GM20000 (cell line): ENCODE data around the gene LRP8.

Source experiments
- DNase-seq: peaks from one replicate; pipeline ENCODE4 v3.0.0; 2012; ENCODE audit warnings: low spot score
- TF ChIP-seq, protein P1 (sequence below): IDR thresholded peaks from 2 replicates; pipeline ENCODE4 v1.5.1; 2012; ENCODE audit warnings: mild to moderate bottlenecking, control low read depth; ENCODE audit errors: extremely low read depth, missing control alignments

LRP8 gene

DNA sequence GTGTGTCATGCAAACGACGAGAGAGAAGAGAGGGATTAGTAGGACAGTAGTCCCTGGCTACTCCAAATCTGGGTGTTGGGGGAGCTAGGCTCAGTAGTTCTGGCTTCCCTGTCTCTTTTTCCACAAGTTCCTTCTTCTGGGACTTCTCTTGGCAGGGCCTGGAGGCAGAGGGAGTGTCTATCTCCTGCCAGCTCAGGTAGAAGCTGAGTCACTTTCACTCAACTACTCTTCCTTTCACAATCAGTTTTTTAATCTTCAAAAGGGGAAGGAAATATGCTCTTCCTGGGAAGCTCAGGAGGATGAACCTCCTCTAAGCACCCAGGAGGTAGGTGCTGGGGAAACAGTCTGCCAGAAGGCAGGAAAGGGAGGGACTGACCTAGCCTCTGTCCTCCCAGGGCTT, 54.3 kb downstream of the LRP8 start:
- TF ChIP-seq, protein P1, sequence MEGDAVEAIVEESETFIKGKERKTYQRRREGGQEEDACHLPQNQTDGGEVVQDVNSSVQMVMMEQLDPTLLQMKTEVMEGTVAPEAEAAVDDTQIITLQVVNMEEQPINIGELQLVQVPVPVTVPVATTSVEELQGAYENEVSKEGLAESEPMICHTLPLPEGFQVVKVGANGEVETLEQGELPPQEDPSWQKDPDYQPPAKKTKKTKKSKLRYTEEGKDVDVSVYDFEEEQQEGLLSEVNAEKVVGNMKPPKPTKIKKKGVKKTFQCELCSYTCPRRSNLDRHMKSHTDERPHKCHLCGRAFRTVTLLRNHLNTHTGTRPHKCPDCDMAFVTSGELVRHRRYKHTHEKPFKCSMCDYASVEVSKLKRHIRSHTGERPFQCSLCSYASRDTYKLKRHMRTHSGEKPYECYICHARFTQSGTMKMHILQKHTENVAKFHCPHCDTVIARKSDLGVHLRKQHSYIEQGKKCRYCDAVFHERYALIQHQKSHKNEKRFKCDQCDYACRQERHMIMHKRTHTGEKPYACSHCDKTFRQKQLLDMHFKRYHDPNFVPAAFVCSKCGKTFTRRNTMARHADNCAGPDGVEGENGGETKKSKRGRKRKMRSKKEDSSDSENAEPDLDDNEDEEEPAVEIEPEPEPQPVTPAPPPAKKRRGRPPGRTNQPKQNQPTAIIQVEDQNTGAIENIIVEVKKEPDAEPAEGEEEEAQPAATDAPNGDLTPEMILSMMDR, result no peak
- no peak for DNase-seq

DNA sequence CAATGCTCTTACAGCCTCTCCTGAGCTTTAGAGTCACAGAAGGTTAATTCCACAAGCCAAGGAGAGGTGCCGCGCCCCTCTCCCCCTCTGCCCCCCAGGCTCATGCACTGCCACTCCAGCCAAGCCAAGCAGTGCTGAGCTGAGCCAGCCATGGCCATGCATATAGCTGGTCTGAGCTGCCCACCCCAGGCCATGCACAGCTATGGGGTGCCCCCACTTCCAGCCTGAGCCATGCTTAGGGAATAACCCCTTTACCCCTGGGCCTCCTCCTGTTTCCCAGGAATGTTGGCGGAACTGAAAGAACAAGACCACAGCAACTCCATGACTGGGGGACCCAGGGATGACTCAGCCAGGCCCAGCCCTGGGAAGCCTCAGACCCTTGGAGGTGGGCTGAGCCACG, 55.5 kb downstream of the LRP8 start:
- DNase-seq, result no peak
- TF ChIP-seq, protein P1, result no peak

DNA sequence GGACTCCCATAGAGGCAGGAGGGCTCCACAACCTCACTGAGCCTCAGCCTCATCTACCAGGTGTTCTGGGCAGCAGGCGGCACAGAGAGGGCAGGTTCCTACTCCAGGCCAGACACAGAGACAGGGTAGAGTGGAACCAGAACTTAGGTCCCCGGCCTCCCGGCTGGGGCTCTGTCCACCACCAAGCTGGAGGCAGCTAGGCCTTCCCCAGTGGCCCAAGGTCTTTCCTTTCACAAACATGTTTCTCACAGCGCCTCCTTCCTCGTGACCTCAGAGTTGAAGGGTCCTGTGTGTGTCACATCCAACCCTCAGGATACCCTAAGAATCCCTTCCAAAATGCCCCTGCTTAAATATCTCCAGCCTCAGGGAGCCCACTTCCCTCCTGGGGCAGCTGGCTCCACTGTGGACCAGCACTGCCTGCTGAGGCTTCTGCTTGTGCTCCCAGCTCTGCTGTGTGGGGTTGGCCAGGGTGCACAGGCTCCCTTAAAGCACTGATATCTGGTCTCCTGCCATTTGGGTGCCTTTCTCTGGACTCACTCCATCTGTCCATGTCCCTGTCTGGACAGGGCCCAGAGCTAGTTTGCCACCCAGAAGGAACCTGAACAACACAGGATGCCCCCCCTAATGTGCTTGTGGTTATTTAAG, 56.3 kb downstream of the LRP8 start:
- no peak for DNase-seq
- TF ChIP-seq, protein P1, result no peak

- TF ChIP-seq, protein P1, result no peak
- no peak for DNase-seq
These were observed 57.0 kb downstream of the LRP8 start for GRCh38 chr1:53270873-53271272.

GRCh38 chr1:53270107-53270506, 57.8 kb downstream of the LRP8 start:
- TF ChIP-seq, protein P1, result no peak
- peak; percentile 37 for DNase-seq

DNA sequence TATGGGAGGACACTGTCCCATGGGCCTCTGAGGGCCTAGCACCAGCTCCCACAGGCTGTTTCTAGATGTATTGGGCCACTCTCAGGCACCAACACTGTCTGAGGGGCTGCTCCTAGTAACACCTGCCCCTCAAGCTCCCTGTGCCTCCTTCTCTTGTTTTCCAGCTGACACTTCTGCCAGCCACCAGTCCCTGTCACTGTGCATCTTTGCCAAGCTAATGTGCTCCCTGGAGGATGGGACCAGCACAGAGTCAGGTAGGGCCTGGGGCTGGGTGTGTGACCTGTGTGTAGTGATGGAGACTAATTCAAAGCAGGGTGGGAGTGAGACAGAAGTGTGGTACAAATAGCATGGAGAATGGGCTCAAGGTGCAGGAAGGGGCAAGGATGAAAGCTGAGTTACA, 60.1 kb downstream of the LRP8 start:
- no peak for DNase-seq
- TF ChIP-seq, protein P1, result no peak

DNA sequence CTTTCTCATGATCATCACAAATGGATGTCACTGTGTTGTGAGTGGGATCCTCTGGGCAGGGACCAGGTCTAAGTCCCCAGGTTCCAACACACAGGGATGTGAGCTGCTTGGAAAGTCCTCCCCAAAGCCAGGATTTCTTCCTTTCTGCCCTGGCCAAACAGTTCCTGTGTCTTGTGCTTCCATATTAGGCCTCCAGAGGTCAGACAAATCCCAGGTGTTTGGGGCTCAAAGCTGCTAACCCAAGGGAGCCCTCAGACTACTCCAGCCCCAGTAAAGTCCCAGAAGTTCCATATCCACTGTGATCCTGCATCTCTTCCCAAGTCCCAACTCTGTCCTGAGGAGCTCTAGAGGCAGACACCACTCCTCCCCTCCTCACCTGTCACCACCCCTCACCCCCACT, 61.8 kb downstream of the LRP8 start:
- TF ChIP-seq, protein P1, result no peak
- no peak for DNase-seq
